GM19023 (cell line): ENCODE results near the gene THSD8.

Source experiments
- ATAC-seq: cut with Tn5 transposase; IDR thresholded peaks from one replicate; pipeline ENCODE4 v1.9.1; 2021; ENCODE audit warnings: mild to moderate bottlenecking, moderate library complexity; ENCODE audit not compliant: unreplicated experiment

THSD8 gene

DNA sequence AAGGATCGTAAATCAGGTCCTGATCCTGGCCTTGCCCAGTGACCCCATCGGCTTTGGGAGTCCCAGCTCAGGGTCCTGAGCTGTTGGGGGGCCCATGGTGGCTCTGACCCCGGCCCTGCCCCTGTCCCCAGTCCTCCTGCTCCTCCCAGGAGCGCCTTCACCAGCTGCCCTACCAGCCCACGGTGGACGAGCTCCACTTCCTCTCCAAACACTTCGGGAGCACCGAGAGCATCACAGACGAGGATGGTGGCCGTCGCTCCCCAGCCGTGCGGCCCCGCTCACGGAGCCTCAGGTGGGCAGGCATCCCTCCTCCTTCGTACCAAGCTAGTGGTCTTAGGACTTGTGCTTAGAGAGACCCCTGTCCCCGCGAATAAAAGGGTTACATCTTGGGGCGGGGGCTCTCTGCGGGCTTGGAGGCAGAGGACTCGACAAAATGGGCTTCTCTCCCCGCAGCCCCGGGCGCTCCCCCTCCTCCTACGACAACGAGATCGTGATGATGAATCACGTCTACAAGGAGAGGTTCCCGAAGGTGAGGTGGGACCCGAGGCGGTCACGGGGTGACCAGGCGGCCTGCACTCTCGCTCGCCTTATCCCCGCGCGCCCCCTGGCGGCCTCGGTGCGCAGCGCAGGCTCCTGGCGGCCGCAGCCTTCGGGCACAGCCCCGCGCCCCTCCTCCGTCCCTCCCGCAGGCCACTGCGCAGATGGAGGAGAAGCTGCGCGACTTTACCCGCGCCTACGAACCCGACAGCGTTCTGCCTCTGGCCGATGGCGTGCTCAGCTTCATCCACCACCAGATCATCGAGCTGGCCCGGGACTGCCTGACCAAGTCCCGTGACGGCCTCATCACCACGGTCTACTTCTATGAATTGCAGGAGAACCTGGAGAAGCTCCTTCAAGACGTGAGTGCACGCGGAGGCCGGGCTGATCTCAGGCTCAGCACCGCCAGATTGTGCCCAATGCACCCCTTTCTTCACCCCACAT is 45.6 kb downstream of the THSD8 start:
- ATAC-seq, result no peak
